RWPE2 (cell line): ENCODE results near the gene SLC8A1.

Experiments
- ATAC-seq: fragments of 200-7000 bp; cut with Tn5 transposase; 3 replicates; pipeline ENCODE4 v1.9.1; 2021; ENCODE audit warnings: low read depth
- DNase-seq: peaks from one replicate; pipeline ENCODE4 v3.0.0-alpha.2; 2020; ENCODE audit warnings: low spot score
- H3K27ac ChIP-seq: fragments of 450-650 bp; 2 replicates; pipeline ENCODE4 v1.5.1; 2017; ENCODE audit warnings: mild to moderate bottlenecking; ENCODE audit not compliant: poor library complexity, severe bottlenecking
- H3K27me3 ChIP-seq: fragments of 250-450 bp; sonication (Bioruptor Pico); 2 replicates; pipeline ENCODE4 v1.5.1; 2021; ENCODE audit warnings: mild to moderate bottlenecking, moderate library complexity; ENCODE audit not compliant: insufficient read depth, poor library complexity, severe bottlenecking
- H3K36me3 ChIP-seq: fragments of 250-450 bp; sonication (Bioruptor Pico); 2 replicates; pipeline ENCODE4 v1.5.1; 2020; ENCODE audit warnings: low read depth, mild to moderate bottlenecking, moderate library complexity
- H3K4me1 ChIP-seq: fragments of 250-450 bp; sonication (Bioruptor Pico); 2 replicates; pipeline ENCODE4 v1.5.1; 2021; ENCODE audit warnings: mild to moderate bottlenecking, moderate library complexity; ENCODE audit not compliant: insufficient read depth, poor library complexity, severe bottlenecking
- H3K4me3 ChIP-seq: fragments of 250-450 bp; sonication (Bioruptor Pico); 2 replicates; pipeline ENCODE4 v1.5.1; 2021; ENCODE audit warnings: mild to moderate bottlenecking, moderate library complexity; ENCODE audit not compliant: severe bottlenecking
- H3K9me3 ChIP-seq: fragments of 250-450 bp; sonication (Bioruptor Pico); 2 replicates; pipeline ENCODE4 v1.5.1; 2021; ENCODE audit warnings: mild to moderate bottlenecking, moderate library complexity; ENCODE audit not compliant: severe bottlenecking
- TF ChIP-seq, protein P1 (sequence below): fragments of 450-650 bp; IDR thresholded peaks from one replicate; pipeline ENCODE4 v1.5.1; 2017; ENCODE audit warnings: mild to moderate bottlenecking, moderate library complexity; ENCODE audit not compliant: poor library complexity, severe bottlenecking

SLC8A1 gene

DNA sequence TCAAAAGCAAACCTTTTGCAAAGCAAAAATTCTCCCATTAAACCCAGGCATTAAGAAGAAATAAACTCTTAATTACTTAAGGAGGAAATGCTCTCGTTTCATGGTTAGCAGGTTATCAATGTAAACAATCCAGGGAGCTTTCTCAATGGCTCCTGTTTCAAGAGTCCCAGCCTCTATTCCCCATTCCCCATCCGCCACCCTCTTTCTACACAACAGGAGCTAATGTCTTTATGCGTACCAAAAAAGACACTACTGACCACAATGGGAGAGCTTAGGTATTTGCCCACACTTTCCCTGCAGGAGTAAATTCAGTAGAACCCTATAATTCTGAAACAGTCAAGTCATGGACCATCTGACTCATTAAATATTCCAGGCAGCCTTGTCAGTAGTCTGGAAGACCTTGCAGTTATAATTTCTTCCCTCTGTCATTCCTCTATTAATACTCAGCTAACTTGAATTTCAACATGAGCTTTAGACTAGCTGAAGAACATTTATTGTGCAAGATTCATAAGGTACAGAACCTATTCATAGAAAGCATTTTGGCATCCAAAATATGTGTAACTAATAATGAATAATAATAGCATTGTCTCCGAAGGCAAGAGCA, 48.6 kb downstream of the SLC8A1 start:
- H3K27ac ChIP-seq = peak overlapping the region; percentile 96
- no peaks in the 10 kb centered on the region for H3K9me3 ChIP-seq
- no peaks in the 10 kb centered on the region for H3K27me3 ChIP-seq
- H3K4me3 ChIP-seq = no peak overlapping the region
- H3K4me1 ChIP-seq = peaks cover 46% of the 10 kb centered on the region
- TF ChIP-seq, protein P1, sequence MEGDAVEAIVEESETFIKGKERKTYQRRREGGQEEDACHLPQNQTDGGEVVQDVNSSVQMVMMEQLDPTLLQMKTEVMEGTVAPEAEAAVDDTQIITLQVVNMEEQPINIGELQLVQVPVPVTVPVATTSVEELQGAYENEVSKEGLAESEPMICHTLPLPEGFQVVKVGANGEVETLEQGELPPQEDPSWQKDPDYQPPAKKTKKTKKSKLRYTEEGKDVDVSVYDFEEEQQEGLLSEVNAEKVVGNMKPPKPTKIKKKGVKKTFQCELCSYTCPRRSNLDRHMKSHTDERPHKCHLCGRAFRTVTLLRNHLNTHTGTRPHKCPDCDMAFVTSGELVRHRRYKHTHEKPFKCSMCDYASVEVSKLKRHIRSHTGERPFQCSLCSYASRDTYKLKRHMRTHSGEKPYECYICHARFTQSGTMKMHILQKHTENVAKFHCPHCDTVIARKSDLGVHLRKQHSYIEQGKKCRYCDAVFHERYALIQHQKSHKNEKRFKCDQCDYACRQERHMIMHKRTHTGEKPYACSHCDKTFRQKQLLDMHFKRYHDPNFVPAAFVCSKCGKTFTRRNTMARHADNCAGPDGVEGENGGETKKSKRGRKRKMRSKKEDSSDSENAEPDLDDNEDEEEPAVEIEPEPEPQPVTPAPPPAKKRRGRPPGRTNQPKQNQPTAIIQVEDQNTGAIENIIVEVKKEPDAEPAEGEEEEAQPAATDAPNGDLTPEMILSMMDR = no peak
- H3K36me3 ChIP-seq = no peaks in the 10 kb centered on the region
- ATAC-seq (peak; percentile 94), DNase-seq (no peak)

DNA sequence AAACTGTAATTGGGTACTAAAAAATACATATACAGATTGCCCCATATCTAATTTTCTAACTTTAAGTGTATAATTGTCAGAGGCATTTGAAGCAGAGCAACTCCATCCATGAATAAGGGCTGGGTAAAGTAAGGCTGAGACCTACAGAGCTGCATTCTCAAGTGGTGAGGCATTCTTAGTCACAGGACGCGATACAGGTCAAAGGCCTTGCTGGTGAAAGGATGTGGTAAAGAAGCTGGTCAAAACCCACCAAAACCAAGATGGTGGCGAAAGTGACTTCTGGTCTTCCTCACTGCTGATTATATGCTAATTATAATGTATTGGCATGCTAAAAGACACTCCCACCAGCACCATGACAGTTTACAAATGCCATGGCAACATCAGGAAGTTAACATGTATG, 50.0 kb downstream of the SLC8A1 start:
- Histone ChIP-seq H3K36me3 (no peaks in the 10 kb centered on the region), H3K4me1 (peaks cover 46% of the 10 kb centered on the region), H3K9me3 (no peaks in the 10 kb centered on the region), H3K27ac (peak overlapping the region; percentile 96), H3K4me3 (no peak overlapping the region), H3K27me3 (no peaks in the 10 kb centered on the region)
- DNase-seq (peak; percentile 71), ATAC-seq (peak; percentile 80)
- TF ChIP-seq, protein P1 = no peak

DNA sequence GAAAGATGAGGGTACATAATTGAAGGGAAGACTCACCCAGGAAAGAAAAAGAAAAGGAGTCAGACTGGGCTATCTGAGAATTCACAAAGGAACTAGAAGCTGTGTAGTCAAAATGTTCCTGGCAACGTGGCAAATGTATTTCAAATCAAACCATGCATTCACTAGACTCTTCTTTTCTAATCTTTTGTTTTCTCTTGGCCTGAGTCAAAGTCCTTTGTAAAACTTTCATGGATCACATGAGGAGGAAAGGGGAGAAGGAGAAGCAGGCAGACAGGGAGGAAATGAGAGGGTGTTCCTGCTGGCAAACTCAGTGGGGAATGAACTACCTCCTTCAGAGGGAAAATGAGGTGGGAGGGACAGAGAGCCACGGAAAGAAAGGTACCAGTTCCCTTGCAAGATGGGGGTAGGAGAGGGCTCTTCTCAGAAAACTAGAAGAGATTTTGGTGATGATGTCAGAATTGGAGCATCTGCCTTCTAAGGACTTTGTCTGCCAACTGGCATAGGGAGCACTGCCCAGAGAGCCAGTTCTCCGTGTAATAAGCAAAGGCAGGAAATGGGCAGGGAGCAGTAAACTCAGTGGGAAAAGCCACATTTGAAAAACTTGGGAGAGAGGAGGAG, 51.4 kb downstream of the SLC8A1 start:
- Histone ChIP-seq H3K4me3 (no peak overlapping the region), H3K27ac (peak overlapping the region; percentile 96), H3K9me3 (no peaks in the 10 kb centered on the region), H3K36me3 (no peaks in the 10 kb centered on the region), H3K27me3 (no peaks in the 10 kb centered on the region), H3K4me1 (peaks cover 48% of the 10 kb centered on the region)
- TF ChIP-seq, protein P1 = no peak
- DNase-seq (no peak), ATAC-seq (no peak)

DNA sequence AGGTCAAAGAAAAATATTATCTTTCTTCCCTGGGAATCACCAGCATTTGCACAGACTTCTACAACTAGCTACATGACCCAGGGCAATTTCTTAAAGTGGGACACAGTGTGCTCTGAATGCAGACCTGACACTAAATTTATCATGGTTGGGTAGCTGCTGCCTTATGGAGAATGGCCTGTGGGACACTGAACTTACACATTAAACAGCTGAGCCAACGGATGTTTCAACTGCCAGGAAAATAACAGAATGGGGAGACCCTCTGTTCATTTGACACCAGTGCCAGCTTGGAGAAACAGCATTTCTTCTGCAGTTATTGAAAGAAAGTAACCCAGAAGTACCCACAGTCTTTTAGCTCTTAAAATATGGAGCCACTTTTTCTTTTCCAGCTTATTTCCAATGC, 54.1 kb downstream of the SLC8A1 start:
- no peak for DNase-seq
- ATAC-seq = no peak
- Histone ChIP-seq H3K9me3 (no peaks in the 10 kb centered on the region), H3K27ac (no peak overlapping the region), H3K4me3 (no peak overlapping the region), H3K4me1 (peaks cover 34% of the 10 kb centered on the region), H3K36me3 (no peaks in the 10 kb centered on the region), H3K27me3 (no peaks in the 10 kb centered on the region)
- TF ChIP-seq, protein P1 = no peak

DNA sequence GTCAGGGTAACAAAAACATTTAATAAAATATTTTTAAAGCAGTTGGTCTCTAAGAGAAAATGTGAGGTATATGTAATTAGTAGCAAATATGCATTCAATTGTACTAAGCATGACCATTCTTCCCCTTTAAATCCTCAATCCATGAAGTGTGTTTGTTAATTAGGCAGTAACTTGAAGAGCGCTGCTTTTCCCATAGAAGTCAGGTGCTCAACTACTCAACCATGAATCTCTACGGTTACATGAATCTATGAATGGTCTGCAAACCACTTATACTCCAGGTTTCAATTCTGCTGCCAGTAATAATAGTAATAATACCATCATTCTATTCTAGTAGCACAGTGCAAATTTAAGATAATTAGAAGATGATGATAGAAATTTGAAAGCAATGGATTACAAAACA, 55.8 kb downstream of the SLC8A1 start:
- TF ChIP-seq, protein P1 = no peak
- no peaks in the 10 kb centered on the region for H3K36me3 ChIP-seq
- H3K4me3 ChIP-seq = no peak overlapping the region
- H3K4me1 ChIP-seq = peaks cover 18% of the 10 kb centered on the region
- peak overlapping the region; percentile 33 for H3K27ac ChIP-seq
- no peak for DNase-seq
- no peaks in the 10 kb centered on the region for H3K9me3 ChIP-seq
- no peak for ATAC-seq
- H3K27me3 ChIP-seq = no peaks in the 10 kb centered on the region
